Measurements from ENCODE around the gene MMP21. TPM values are rescaled to one million over a fixed set of nuclear protein-coding genes. Genes with fewer than 3 reads are reported as not detected.
A peak's percentile ranks its signal among the peaks of the same experiment; 100 is the strongest.

Gene MMP21
- polyA plus RNA-seq, 1 donor from 2014 or later, result not detected

DNA sequence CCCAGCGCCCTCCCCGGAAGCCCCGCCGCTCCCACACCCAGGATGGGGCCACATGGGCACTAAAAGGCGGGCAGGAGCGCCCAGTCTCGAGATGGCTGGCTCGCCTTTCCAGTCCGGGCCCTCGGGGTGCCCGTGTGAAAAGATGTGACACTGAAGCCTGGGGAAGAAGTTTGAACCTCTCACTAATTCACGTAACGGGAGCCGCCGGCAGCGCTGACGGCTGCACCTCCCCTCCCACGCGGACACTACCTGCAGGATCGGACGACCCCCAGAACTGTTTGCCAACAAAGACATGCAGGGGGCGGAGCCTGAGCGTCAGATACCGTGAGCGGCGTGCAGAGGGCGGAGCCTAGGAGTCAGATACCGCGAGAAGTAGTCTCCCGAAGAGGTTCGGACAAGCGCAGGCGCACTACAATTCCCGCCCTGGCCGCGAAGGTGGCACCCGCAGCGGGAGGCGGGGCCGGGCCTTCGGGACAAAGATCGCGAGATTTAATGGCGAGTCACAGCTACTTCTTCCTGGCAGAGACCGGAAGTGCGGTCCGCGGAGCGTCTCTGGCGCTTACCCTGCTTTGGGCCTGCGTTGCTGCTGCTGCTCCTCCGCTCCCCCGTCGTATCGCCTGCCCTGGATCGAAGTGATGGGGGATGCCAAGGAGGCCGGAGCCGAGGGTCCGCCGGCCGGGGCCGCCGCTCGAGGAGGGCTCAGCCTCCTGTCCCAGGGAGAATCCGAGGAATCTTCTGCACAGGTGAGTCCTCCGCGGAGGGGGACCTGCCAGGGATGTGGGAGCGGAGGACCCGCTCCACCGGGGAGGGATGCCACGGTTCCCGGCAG lies 56.2 kb downstream of the MMP21 start, which contains the start of gene EDRF1:
EDRF1 (plus strand) TSS at position 537 of the 829 bp plus-strand sequence; CDS start at position 636, 99 bp downstream.
- H2AFZ ChIP-seq (ENCODE audit: low read depth, low read length), result peak within 1 kb of the TSS; percentile 88
- no peaks in the 10 kb centered on the region for H4K20me1 ChIP-seq (ENCODE audit: insufficient read depth)
- no peaks in the 10 kb centered on the region for H3F3A ChIP-seq (ENCODE audit: insufficient read depth, low read length, poor library complexity, severe bottlenecking)
- peak within 1 kb of the TSS; percentile 91 for H3K4me2 ChIP-seq (ENCODE audit: low read length)
- H3K9me2 ChIP-seq (ENCODE audit: insufficient read depth, low read length), result no peaks in the 10 kb centered on the region
- no peaks in the 10 kb centered on the region for H3K9me3 ChIP-seq (ENCODE audit: low read length)
- H3K79me2 ChIP-seq (replicated peaks; ENCODE audit: insufficient read depth, low read length), result peaks cover 24% of the 10 kb centered on the region
- peak within 1 kb of the TSS; percentile 88 for H3K9ac ChIP-seq (ENCODE audit: low read length)
- peak within 1 kb of the TSS; percentile 86 for H3K27ac ChIP-seq (ENCODE audit: low read length)
- H3K36me3 ChIP-seq (ENCODE audit: insufficient read depth, low read length), result no peaks in the 10 kb centered on the region
- H3K4me3 ChIP-seq (ENCODE audit: low read length), result peak within 1 kb of the TSS; percentile 99
- no peaks in the 10 kb centered on the region for H3K27me3 ChIP-seq (ENCODE audit: insufficient read depth, low read depth, low read length)
- TF ChIP-seq, protein P1, sequence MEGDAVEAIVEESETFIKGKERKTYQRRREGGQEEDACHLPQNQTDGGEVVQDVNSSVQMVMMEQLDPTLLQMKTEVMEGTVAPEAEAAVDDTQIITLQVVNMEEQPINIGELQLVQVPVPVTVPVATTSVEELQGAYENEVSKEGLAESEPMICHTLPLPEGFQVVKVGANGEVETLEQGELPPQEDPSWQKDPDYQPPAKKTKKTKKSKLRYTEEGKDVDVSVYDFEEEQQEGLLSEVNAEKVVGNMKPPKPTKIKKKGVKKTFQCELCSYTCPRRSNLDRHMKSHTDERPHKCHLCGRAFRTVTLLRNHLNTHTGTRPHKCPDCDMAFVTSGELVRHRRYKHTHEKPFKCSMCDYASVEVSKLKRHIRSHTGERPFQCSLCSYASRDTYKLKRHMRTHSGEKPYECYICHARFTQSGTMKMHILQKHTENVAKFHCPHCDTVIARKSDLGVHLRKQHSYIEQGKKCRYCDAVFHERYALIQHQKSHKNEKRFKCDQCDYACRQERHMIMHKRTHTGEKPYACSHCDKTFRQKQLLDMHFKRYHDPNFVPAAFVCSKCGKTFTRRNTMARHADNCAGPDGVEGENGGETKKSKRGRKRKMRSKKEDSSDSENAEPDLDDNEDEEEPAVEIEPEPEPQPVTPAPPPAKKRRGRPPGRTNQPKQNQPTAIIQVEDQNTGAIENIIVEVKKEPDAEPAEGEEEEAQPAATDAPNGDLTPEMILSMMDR (IDR thresholded peaks at IDR 0.05; ENCODE audit: poor library complexity, severe bottlenecking), result no peak
- TF ChIP-seq TAF1 (IDR thresholded peaks at IDR 0.05; ENCODE audit: low read depth) (peak; percentile 70), RAD21 (conservative IDR thresholded peaks at IDR 0.05) (peak; percentile 56), SMC3 (conservative IDR thresholded peaks at IDR 0.05; ENCODE audit: poor library complexity) (peak; percentile 57), EP300 (conservative IDR thresholded peaks at IDR 0.05; ENCODE audit: poor library complexity, severe bottlenecking) (peak; percentile 47), EZH2 (IDR thresholded peaks at IDR 0.05; ENCODE audit: borderline replicate concordance, insufficient read depth, low read length, poor library complexity, severe bottlenecking) (no peak), MXI1 (conservative IDR thresholded peaks at IDR 0.05; ENCODE audit: poor library complexity, severe bottlenecking) (peak; percentile 82), POLR2AphosphoS5 (IDR thresholded peaks at IDR 0.05) (peak; percentile 91)
- TF ChIP-seq, protein P2, sequence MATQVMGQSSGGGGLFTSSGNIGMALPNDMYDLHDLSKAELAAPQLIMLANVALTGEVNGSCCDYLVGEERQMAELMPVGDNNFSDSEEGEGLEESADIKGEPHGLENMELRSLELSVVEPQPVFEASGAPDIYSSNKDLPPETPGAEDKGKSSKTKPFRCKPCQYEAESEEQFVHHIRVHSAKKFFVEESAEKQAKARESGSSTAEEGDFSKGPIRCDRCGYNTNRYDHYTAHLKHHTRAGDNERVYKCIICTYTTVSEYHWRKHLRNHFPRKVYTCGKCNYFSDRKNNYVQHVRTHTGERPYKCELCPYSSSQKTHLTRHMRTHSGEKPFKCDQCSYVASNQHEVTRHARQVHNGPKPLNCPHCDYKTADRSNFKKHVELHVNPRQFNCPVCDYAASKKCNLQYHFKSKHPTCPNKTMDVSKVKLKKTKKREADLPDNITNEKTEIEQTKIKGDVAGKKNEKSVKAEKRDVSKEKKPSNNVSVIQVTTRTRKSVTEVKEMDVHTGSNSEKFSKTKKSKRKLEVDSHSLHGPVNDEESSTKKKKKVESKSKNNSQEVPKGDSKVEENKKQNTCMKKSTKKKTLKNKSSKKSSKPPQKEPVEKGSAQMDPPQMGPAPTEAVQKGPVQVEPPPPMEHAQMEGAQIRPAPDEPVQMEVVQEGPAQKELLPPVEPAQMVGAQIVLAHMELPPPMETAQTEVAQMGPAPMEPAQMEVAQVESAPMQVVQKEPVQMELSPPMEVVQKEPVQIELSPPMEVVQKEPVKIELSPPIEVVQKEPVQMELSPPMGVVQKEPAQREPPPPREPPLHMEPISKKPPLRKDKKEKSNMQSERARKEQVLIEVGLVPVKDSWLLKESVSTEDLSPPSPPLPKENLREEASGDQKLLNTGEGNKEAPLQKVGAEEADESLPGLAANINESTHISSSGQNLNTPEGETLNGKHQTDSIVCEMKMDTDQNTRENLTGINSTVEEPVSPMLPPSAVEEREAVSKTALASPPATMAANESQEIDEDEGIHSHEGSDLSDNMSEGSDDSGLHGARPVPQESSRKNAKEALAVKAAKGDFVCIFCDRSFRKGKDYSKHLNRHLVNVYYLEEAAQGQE (IDR thresholded peaks at IDR 0.05; ENCODE audit: borderline replicate concordance), result peak; percentile 80

Small RNA genes lying within 50 kb of the gene (small RNA-seq; reads per million reads assigned to genes)
- 0.81 to 3.7 (median 1.2) reads per million in 3 experiments for gene MIR4484

Other genes with a start within 250 kb of the MMP21 start
- gene TEX36, start 92.7 kb downstream of the MMP21 start, polyA plus RNA-seq, result not detected in 2 replicates
- gene EDRF1, start 56.1 kb downstream of the MMP21 start, polyA plus RNA-seq, result 54.1 and 68.1 TPM in 2 replicates
- 85.0 and 103 TPM in 2 replicates for gene UROS, start 47.4 kb upstream of the MMP21 start, polyA plus RNA-seq
- 73.5 and 95.8 TPM in 2 replicates for gene BCCIP, start 47.7 kb upstream of the MMP21 start, polyA plus RNA-seq
- gene DHX32, start 105.5 kb upstream of the MMP21 start, polyA plus RNA-seq, result 17.8 and 25.2 TPM in 2 replicates
- gene FANK1, start 120.7 kb upstream of the MMP21 start, polyA plus RNA-seq, result 3.1 and 3.8 TPM in 2 replicates

Data from neural cell (in vitro differentiated cells).